ENCODE data around the gene GPR61. TPM values are rescaled to one million over a fixed set of nuclear protein-coding genes. Genes with fewer than 3 reads are reported as not detected.

Gene GPR61
- total RNA-seq, 4 donors from 2014 or later, result not detected

DNA sequence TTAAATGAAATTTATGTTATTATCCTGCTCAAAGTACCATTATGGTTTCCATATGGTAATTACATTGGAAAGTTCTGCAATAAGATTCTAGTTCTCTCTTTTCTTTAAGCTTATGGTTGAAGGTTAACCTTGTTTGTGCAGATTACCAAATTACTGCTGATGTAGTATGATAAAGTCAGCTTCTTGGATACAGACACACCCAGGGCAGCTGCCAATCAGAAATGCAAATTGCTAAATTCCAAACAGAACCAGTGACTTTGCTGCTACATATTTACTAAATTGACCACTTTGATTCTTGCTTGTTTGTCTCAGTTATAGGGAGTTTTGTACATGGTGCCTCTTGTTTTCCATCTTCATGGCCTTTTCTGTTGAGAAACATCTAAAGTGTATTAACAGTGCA lies 53.2 kb downstream of the GPR61 start:
- TF ChIP-seq, protein P1, sequence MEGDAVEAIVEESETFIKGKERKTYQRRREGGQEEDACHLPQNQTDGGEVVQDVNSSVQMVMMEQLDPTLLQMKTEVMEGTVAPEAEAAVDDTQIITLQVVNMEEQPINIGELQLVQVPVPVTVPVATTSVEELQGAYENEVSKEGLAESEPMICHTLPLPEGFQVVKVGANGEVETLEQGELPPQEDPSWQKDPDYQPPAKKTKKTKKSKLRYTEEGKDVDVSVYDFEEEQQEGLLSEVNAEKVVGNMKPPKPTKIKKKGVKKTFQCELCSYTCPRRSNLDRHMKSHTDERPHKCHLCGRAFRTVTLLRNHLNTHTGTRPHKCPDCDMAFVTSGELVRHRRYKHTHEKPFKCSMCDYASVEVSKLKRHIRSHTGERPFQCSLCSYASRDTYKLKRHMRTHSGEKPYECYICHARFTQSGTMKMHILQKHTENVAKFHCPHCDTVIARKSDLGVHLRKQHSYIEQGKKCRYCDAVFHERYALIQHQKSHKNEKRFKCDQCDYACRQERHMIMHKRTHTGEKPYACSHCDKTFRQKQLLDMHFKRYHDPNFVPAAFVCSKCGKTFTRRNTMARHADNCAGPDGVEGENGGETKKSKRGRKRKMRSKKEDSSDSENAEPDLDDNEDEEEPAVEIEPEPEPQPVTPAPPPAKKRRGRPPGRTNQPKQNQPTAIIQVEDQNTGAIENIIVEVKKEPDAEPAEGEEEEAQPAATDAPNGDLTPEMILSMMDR (IDR thresholded peaks at IDR 0.05), result no peak
- TF ChIP-seq POLR2A (IDR thresholded peaks at IDR 0.05), result no peak
- no peaks in the 10 kb centered on the region for H3K27me3 ChIP-seq
- H3K4me3 ChIP-seq, result no peak overlapping the region
- no peaks in the 10 kb centered on the region for H3K9me3 ChIP-seq
- intact Hi-C loops (cut with DNase I), result no loop called here
- peaks cover 2 to 100% (median 24%) of the 10 kb centered on the region in 3 donors for H3K36me3 ChIP-seq
- no peak overlapping the region for H3K27ac ChIP-seq
- DNase-seq, result no peak
- H3K4me1 ChIP-seq, result no peaks in the 10 kb centered on the region

DNA sequence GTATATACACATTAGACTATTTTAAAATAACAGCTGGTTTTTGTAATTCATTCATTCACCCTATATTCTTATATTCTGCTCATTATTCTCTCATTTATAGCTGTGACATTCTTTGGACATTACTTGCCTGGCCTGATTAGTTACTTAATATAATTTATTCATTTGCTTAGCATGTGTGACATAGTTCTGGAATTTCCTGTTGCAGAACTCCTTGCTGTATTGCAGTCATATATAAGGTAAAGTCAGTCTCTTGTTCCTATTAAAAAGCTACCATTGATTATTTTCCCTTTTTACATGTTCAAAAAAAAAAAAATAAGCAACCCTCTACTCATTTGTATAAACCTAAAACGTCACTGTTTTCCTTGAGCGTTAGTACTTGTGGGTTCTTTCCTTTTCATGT lies 55.9 kb downstream of the GPR61 start:
- no peak overlapping the region for H3K4me3 ChIP-seq
- H3K36me3 ChIP-seq, result peaks cover 3 to 88% (median 17%) of the 10 kb centered on the region in 3 donors
- no peaks in the 10 kb centered on the region for H3K27me3 ChIP-seq
- no peak for DNase-seq
- WGBS, 2 donors, result 89% methylated on average over 2 of the region's 2 CpGs
- no peaks in the 10 kb centered on the region for H3K4me1 ChIP-seq
- no peaks in the 10 kb centered on the region for H3K9me3 ChIP-seq
- intact Hi-C loops (cut with DNase I), result no loop called here
- no peak for TF ChIP-seq POLR2A (IDR thresholded peaks at IDR 0.05)
- TF ChIP-seq, protein P1 (IDR thresholded peaks at IDR 0.05), result no peak
- no peak overlapping the region for H3K27ac ChIP-seq

Small RNA genes lying within 50 kb of the gene (small RNA-seq; reads per million reads assigned to genes)
- 0 reads per million in 4 donors for gene RNU6V

Other genes with a start within 250 kb of the GPR61 start
- gene MYBPHL, start 232.9 kb upstream of the GPR61 start, total RNA-seq, result not detected
- gene SORT1, start 142.0 kb upstream of the GPR61 start, total RNA-seq, result 10 to 100 TPM; 37.0 to 69.6 (median 44.7) TPM
- gene PSMA5, start 113.4 kb upstream of the GPR61 start, total RNA-seq, result 10 to 100 TPM; 31.5 to 57.7 (median 46.8) TPM
- gene SYPL2, start 73.3 kb upstream of the GPR61 start, total RNA-seq, result under 1 TPM in 3 of 4 donors, not detected in 1; 0.15 to 0.79 (median 0.19) TPM
- gene ATXN7L2, start 56.0 kb upstream of the GPR61 start, total RNA-seq, result 1 to 10 TPM; 2.1 to 5.9 (median 3.8) TPM
- 10 to 100 TPM in 1 of 4 donors, 1 to 10 TPM in 3; 3.1 to 12.7 (median 7.3) TPM for gene CYB561D1, start 45.8 kb upstream of the GPR61 start, total RNA-seq
- gene AMIGO1, start 30.1 kb upstream of the GPR61 start, total RNA-seq, result 1 to 10 TPM in 2 of 4 donors, under 1 TPM in 2; 0.45 to 2.7 (median 1.8) TPM
- gene GNAI3, start 8.7 kb downstream of the GPR61 start, total RNA-seq, result 10 to 100 TPM in 3 of 4 donors, 1 to 10 TPM in 1; 8.2 to 15.1 (median 11.6) TPM
- not detected for gene GNAT2, start 79.7 kb downstream of the GPR61 start, total RNA-seq
- gene AMPD2, start 80.0 kb downstream of the GPR61 start, total RNA-seq, result 10 to 100 TPM; 18.5 to 51.5 (median 24.4) TPM
- gene GSTM4, start 116.2 kb downstream of the GPR61 start, total RNA-seq, result 10 to 100 TPM; 13.5 to 53.5 (median 29.4) TPM
- 10 to 100 TPM; 17.8 to 87.9 (median 46.2) TPM for gene GSTM2, start 128.2 kb downstream of the GPR61 start, total RNA-seq
- gene GSTM1, start 147.9 kb downstream of the GPR61 start, total RNA-seq, result 100 to 1,000 TPM in 1 of 4 donors, under 1 TPM in 1, not detected in 2; 0.83 to 299 TPM
- 1 to 10 TPM in 2 of 4 donors, not detected in 2; 2.2 to 4.6 TPM for gene GSTM5, start 172.4 kb downstream of the GPR61 start, total RNA-seq
- gene GSTM3, start 201.2 kb downstream of the GPR61 start, total RNA-seq, result 100 to 1,000 TPM in 2 of 4 donors, 10 to 100 TPM in 2; 86.2 to 273 (median 150) TPM
- gene EPS8L3, start 224.1 kb downstream of the GPR61 start, total RNA-seq, result under 1 TPM in 1 of 4 donors, not detected in 3; 0.19 TPM